HL-60 (cell line): ENCODE results near the gene PWWP2B.

Experiments
- DNase-seq, 2 experiments: peaks; one replicate each; pipeline ENCODE4 v3.0.0-alpha.2; 2010 to 2020; ENCODE audit warnings: low read depth in 1 of 2, low spot score in 1 of 2
- H3K27ac ChIP-seq: fragments of 250-450 bp; sonication (Bioruptor Pico); replicated peaks from 2 replicates; pipeline ENCODE4 v1.5.1; 2020; ENCODE audit warnings: mild to moderate bottlenecking, moderate library complexity
- H3K27me3 ChIP-seq: fragments of 250-450 bp; sonication (Bioruptor Pico); 2 replicates; pipeline ENCODE4 v1.5.1; 2021; ENCODE audit warnings: mild to moderate bottlenecking, moderate library complexity; ENCODE audit not compliant: insufficient read depth, poor library complexity, severe bottlenecking
- H3K4me3 ChIP-seq: replicated peaks from 2 replicates; pipeline ENCODE4 v1.5.1; 2011; ENCODE audit warnings: mild to moderate bottlenecking, control low read depth, low read length; ENCODE audit not compliant: insufficient read depth
- GABPA ChIP-seq: IDR thresholded peaks from 2 replicates; pipeline ENCODE4 v1.6.1; 2012; ENCODE audit warnings: low read depth
- POLR2AphosphoS5 ChIP-seq: IDR thresholded peaks from 2 replicates; pipeline ENCODE4 v1.6.1; 2012; ENCODE audit warnings: low read depth
- SPI1 ChIP-seq: IDR thresholded peaks from 2 replicates; pipeline ENCODE4 v1.6.1; 2012; ENCODE audit warnings: low read depth, mild to moderate bottlenecking, borderline replicate concordance
- TF ChIP-seq, protein P1 (sequence below): IDR thresholded peaks from 2 replicates; pipeline ENCODE4 v1.6.1; 2012; ENCODE audit warnings: low read depth; ENCODE audit not compliant: insufficient replicate concordance
- TF ChIP-seq, protein P2 (sequence below): IDR thresholded peaks from one replicate; pipeline ENCODE4 v1.5.1; 2011; ENCODE audit warnings: low read length, control low read depth, inconsistent platforms; ENCODE audit not compliant: insufficient read depth

PWWP2B gene

DNA sequence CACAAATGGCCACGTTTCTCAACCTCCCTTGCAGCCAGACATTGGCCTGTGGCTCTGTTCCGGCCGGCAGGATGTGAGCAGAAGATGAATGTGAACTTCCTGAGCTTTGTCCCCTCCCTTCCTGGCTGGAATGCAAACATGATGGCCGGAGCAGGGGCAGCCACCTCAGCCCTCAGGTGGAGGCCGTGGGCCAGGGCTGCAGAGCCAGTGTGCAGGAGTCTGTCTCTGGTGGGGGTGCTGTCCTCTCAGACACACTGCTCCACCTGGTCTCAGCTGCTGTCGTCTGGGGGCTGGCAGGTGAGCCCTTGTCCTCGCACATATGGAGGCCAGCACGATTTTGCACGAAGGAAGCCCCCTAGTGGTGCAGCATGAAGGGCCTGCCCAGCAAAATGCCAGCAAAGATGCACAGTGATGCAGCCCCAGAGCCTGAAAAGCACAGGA lies 25.3 kb upstream of the PWWP2B start:
- no peak overlapping the region for H3K27ac ChIP-seq
- TF ChIP-seq SPI1 (no peak), POLR2AphosphoS5 (no peak), GABPA (no peak)
- TF ChIP-seq, protein P1, sequence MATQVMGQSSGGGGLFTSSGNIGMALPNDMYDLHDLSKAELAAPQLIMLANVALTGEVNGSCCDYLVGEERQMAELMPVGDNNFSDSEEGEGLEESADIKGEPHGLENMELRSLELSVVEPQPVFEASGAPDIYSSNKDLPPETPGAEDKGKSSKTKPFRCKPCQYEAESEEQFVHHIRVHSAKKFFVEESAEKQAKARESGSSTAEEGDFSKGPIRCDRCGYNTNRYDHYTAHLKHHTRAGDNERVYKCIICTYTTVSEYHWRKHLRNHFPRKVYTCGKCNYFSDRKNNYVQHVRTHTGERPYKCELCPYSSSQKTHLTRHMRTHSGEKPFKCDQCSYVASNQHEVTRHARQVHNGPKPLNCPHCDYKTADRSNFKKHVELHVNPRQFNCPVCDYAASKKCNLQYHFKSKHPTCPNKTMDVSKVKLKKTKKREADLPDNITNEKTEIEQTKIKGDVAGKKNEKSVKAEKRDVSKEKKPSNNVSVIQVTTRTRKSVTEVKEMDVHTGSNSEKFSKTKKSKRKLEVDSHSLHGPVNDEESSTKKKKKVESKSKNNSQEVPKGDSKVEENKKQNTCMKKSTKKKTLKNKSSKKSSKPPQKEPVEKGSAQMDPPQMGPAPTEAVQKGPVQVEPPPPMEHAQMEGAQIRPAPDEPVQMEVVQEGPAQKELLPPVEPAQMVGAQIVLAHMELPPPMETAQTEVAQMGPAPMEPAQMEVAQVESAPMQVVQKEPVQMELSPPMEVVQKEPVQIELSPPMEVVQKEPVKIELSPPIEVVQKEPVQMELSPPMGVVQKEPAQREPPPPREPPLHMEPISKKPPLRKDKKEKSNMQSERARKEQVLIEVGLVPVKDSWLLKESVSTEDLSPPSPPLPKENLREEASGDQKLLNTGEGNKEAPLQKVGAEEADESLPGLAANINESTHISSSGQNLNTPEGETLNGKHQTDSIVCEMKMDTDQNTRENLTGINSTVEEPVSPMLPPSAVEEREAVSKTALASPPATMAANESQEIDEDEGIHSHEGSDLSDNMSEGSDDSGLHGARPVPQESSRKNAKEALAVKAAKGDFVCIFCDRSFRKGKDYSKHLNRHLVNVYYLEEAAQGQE: no peak
- TF ChIP-seq, protein P2, sequence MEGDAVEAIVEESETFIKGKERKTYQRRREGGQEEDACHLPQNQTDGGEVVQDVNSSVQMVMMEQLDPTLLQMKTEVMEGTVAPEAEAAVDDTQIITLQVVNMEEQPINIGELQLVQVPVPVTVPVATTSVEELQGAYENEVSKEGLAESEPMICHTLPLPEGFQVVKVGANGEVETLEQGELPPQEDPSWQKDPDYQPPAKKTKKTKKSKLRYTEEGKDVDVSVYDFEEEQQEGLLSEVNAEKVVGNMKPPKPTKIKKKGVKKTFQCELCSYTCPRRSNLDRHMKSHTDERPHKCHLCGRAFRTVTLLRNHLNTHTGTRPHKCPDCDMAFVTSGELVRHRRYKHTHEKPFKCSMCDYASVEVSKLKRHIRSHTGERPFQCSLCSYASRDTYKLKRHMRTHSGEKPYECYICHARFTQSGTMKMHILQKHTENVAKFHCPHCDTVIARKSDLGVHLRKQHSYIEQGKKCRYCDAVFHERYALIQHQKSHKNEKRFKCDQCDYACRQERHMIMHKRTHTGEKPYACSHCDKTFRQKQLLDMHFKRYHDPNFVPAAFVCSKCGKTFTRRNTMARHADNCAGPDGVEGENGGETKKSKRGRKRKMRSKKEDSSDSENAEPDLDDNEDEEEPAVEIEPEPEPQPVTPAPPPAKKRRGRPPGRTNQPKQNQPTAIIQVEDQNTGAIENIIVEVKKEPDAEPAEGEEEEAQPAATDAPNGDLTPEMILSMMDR: peak; percentile 38
- DNase-seq: no peak
- no peaks in the 10 kb centered on the region for H3K27me3 ChIP-seq
- no peak overlapping the region for H3K4me3 ChIP-seq

DNA sequence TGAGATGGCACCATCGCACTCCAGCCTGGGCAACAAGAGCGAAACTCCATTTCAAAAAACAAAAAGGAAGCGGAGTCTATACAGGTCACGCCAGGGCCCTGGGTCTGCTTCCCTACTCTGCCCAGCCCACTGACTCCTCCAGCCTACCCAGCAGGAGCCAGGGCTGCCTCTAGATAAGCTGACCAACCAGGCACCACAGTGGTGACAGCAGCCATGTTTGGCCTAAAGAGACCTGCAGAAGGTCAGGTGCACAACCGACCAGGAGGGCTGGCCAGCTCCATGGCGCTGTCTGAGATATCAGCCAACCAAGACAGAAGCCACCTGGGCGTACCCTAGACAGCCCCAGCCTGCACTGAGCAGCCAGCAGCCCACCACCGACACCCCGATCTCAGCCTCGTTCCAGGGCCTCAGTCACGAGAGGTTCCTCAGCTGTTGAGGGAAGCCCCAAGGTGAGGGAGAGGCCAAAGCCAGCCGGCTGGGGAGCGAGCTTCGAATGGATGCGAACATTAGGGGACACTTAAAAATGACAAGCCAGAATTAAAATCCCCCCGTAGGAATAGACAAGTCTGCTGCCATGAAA lies 24.4 kb upstream of the PWWP2B start:
- H3K27ac ChIP-seq: no peak overlapping the region
- no peaks in the 10 kb centered on the region for H3K27me3 ChIP-seq
- H3K4me3 ChIP-seq: no peak overlapping the region
- no peak for TF ChIP-seq SPI1
- TF ChIP-seq GABPA: no peak
- TF ChIP-seq, protein P2: no peak
- TF ChIP-seq POLR2AphosphoS5: no peak
- TF ChIP-seq, protein P1: no peak
- no peak for DNase-seq

DNA sequence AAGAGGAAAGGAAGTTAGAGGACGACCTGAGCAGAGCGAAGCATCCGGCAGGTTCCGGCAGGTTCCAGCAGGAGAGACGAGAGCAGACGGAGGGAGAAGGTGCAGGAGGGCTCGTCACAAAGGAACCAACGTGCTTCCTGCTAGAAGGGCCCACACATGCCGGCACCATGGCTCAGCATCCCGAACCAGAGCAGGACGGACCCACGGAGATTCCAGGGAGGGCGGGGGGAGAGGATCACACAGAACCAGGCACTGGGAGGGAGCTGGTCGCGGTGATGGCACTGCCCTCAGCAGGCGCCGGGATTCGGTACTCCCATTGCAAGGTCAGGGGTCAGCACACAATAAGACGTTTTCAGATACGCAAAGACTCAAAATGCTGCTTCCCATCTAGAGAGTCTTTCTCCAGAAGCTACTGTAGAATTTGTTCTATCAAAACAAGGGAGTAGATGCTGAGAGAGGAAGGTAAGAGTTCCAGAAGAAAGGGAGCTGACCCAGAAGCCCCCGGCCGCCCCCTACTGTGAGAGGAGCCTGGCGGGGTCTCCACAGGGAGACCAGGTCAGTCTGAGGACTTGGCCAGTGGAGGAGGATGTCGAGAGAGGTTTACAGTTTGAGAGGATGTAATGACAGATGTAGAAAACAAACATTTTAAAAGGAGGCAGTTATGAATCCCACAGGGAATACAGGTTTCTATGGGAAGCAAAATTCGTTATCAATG lies 23.6 kb upstream of the PWWP2B start:
- Histone ChIP-seq H3K4me3 (no peak overlapping the region), H3K27me3 (no peaks in the 10 kb centered on the region), H3K27ac (no peak overlapping the region)
- DNase-seq: no peak
- TF ChIP-seq GABPA (no peak), POLR2AphosphoS5 (no peak)
- TF ChIP-seq, protein P1: no peak
- TF ChIP-seq, protein P2: no peak
